Omental fat pad (tissue), 4 donors: ENCODE data around the gene AP2M1. TPM values are rescaled to one million over a fixed set of nuclear protein-coding genes. Genes with fewer than 3 reads are reported as not detected.

Experiments
- ATAC-seq: fragments of 150-250 bp; one replicate; pipeline ENCODE4 v1.9.1; 2016; ENCODE audit warnings: mild to moderate bottlenecking, moderate library complexity; ENCODE audit not compliant: low FRiP score
- DNase-seq: peaks from one replicate; pipeline ENCODE4 v3.0.0-alpha.2; 2019; ENCODE audit warnings: low spot score
- CTCF ChIP-seq, 3 donors: fragments of 450-650 bp; IDR thresholded peaks; one replicate each; pipeline ENCODE4 v1.5.1; 2016 to 2017; ENCODE audit warnings: antibody characterized with exemption in 3 of 3, mild to moderate bottlenecking in 3 of 3, moderate library complexity in 2 of 3
- total RNA-seq, 4 donors: library from RNA; depleted of rRNA; stranded (reverse); fragments of >200 nt; gene quantifications; one replicate each; pipeline ENCODE4 v1.1.0, GENCODE V29; 2016

AP2M1 gene
- 100 to 1,000 TPM; 240 to 284 (median 246) TPM for total RNA-seq

DNA sequence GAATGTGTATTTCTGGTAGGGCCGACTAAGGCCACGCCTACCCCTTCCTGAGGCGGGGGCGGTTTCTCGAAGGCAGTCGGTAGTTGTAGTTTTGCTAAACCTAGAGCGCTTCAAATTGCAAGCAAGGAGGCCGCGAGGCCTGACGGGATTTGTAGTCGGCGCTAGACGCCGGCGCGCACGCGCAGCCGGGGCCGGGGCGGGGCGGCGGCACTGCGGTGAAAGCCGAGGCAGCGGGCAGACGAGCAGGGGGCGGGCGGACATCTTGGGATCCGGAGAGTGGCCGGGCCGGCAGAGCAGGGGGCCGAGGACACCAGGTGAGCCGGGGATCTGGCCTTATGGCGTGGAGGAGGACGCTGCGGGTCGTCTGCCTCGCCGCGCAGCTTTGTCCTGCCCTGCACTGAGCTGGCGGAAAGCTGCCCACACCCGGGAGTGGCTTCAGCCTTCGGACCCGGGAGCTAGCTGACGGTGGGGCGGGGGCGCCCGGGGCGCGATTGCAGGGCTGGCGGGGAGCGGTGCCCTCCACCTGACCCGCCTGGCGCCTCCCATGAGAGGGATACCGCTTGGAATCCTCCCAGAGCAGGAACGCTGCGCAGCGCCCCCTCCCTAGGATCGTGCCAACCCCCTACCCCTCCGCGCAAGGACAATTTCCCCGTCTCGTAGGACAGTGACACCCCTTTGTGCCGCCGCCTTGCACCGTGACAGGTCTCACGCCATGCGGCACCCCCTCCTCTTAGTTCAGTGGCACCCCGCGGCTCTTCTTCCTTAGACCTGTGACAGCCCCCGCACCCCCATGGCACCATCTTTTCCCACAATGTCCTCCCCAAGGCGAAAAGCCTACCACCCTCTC is at the start of gene AP2M1:
AP2M1 (plus strand) TSS at position 210 of the 847 bp plus-strand sequence. CDS start 2,139 bp downstream, outside the sequence.
- DNase-seq (peak; percentile 91), ATAC-seq (peak; percentile 91)
- TF ChIP-seq CTCF (IDR thresholded peaks at IDR 0.05), result no peak

DNA sequence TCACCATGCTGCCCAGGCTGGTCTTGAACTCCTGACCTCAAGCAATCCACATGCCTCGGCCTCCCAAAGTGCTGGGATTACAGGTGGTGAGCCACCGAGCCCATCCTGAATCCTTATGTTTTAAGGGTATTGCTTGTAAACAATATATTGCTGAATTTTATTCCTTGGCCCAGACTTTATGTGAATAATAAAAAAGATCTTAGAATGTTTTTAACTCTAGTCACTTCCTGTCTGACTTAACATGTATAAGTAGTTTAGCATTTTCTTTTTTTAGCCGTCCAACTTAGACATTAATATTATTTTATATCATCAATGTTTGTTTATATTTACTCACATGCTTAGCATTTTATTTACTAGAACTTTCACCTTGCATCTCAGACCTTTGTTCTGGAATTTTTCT is 48.6 kb upstream of the AP2M1 start:
- DNase-seq (no peak), ATAC-seq (no peak)
- TF ChIP-seq CTCF (IDR thresholded peaks at IDR 0.05), result no peak

DNA sequence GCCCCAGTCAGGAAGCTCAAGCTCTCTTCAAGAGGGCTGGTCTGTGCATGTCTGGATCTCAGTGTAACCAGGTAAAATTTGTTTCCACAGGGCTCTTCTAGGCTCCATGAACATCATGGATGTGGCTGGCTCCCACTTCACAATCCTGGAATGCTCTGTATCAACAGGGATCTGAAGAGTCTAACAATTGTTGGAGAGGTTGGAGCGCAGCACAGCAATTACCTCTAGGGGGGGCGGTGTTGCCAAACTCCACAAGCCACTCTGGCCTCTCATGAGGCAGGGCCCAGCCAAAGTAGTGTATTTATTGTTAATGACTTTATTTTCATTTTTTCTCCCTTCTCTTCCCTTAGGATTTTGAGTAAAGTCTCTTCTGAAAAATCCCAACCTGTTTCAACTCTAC is 45.6 kb upstream of the AP2M1 start:
- TF ChIP-seq CTCF (IDR thresholded peaks at IDR 0.05), result no peak
- DNase-seq, result no peak
- no peak for ATAC-seq

- no peak for TF ChIP-seq CTCF (IDR thresholded peaks at IDR 0.05)
- no peak for DNase-seq
- ATAC-seq, result no peak
Observed at GRCh38 chr3:184132945-184133344, 41.7 kb upstream of the AP2M1 start.

DNA sequence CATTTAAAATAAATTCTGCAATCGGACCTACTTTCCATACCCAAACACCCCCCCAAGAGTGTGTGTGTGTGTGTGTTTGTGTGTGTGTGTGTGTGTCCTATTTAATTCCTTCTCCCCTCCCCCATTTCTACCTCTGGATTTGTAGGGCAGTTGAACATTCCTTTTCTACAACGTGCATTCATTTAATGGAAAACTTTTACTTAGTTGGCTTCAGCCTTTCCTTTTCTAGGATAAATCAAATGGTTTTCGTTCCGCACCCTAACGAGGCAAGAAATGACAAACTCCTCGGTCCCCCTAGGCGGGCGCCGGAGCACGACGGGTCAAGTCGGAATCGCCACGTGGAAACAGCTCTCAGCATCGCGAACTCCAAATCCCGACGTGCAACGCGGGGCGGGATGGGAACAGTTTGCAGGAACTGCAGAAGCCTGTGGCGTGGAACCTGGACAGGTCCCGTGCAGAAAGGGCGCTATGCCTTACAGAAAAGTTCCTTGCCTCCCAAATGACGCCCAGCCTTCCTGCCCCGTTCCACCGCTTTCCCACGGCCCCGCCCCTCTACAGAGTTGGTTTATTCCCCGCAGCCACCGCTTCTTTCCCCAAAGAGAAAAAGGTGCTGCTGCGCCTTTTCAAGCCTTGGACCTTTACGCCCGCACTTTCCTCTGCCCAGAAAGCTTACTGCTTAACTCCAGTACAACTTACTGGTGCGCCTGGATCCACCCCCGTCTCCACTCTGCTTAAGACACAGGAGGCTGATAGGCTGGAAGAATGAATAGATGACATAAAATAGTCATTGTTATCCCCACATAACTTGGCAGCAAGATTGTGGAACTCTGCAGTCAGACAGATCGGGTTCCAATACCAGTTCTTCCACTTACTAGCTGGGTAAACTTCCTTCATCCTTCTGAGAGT is 40.6 kb upstream of the AP2M1 start:
- ATAC-seq (peak; percentile 67), DNase-seq (peak; percentile 43)
- no peak for TF ChIP-seq CTCF (IDR thresholded peaks at IDR 0.05)

DNA sequence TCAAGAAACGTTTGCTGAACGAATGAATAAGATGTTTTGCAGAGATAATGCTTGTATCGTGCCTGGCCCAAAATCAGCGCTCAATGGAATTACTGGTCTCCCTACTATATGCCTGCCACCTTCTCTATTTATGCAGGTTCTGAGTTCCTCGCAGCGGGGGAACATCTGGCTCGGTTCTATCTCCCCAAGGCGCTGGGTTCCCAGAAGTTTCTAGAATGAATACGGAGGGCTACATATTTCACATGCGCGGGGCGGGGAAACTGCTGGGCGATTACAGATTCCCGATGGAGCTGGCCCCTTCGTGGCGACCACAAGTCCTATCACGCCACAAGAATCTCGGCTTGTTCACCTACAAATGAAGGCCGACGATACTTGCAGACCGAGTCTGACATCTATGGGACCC is 39.9 kb upstream of the AP2M1 start:
- no peak for DNase-seq
- no peak for ATAC-seq
- TF ChIP-seq CTCF (IDR thresholded peaks at IDR 0.05), result no peak
